ENCODE data around the gene TSPAN11. TPM values are rescaled to one million over a fixed set of nuclear protein-coding genes. Genes with fewer than 3 reads are reported as not detected.

The TSPAN11 gene
- total and polyA plus RNA-seq, 2 donors (not counting 3 experiments of a cell fraction or from before 2014, with no cell fraction given), result 2.1 to 3.9 TPM

GRCh38 chr12:31005256-31005943, 78.9 kb downstream of the TSPAN11 start:
- Histone ChIP-seq H3K9me1 (replicated peaks; ENCODE audit: control insufficient read depth, extremely low read depth, insufficient read depth, low read length) (no peaks in the 10 kb centered on the region), H3K27me3 (ENCODE audit: control insufficient read depth in 2 of 2, insufficient read depth in 2 of 2, low read length in 2 of 2) (no peaks in the 10 kb centered on the region), H3K9me3 (replicated peaks; ENCODE audit: control insufficient read depth, insufficient read depth, low read length) (no peaks in the 10 kb centered on the region), H4K20me1 (replicated peaks; ENCODE audit: control insufficient read depth, extremely low read depth, insufficient read depth, low read length) (no peaks in the 10 kb centered on the region), H3K27ac (ENCODE audit: insufficient read depth, low read depth, low read length) (no peak overlapping the region), H3K4me3 (replicated peaks in 1 of 3; ENCODE audit: insufficient read depth in 1 of 3, low read depth in 1 of 3, low read length in 3 of 3) (no peak overlapping the region), H3K4me1 (ENCODE audit: control insufficient read depth, extremely low read depth, insufficient read depth, low read length) (peaks cover 8% of the 10 kb centered on the region), H2AFZ (ENCODE audit: low read depth, low read length) (no peak overlapping the region), H3K36me3 (ENCODE audit: control insufficient read depth in 2 of 2, extremely low read depth in 1 of 2, insufficient read depth in 2 of 2, low read length in 2 of 2) (no peaks in the 10 kb centered on the region), H3K79me2 (ENCODE audit: control insufficient read depth, insufficient read depth, low read length) (no peaks in the 10 kb centered on the region), H3K9ac (replicated peaks; ENCODE audit: extremely low read depth, insufficient read depth, low read length) (no peak overlapping the region), H3K4me2 (ENCODE audit: insufficient read depth, low read length) (no peak overlapping the region)
- CTCF ChIA-PET, result no interaction called here
- DNase-seq (ENCODE audit: low read depth, low spot score) (no peak), FAIRE-seq (no peak)
- BruUV-seq (replicated peaks), result no TSS peak
- dilution Hi-C loops (cut with MboI; ENCODE audit: extremely low pct_ligation_motif_present, low sequenced_read_pairs), result no loop called here
- no peak for TF ChIP-seq CTCF (IDR thresholded peaks at IDR 0.05; ENCODE audit: extremely low read depth in 1 of 2, insufficient read depth in 1 of 2, low read depth in 1 of 2, low read length in 2 of 2)
- TF ChIP-seq POLR2A (IDR thresholded peaks at IDR 0.05; ENCODE audit: low read depth, low read length), result no peak
- no peak for TF ChIP-seq EZH2 (IDR thresholded peaks at IDR 0.05; ENCODE audit: borderline replicate concordance, low read depth, low read length, severe bottlenecking)
- TF ChIP-seq JUN (IDR thresholded peaks at IDR 0.05; ENCODE audit: borderline replicate concordance, insufficient read depth, insufficient read length, low read depth), result no peak
- TF ChIP-seq MAX (IDR thresholded peaks at IDR 0.05; ENCODE audit: insufficient read depth, insufficient read length), result no peak
- no peak for TF ChIP-seq POLR2AphosphoS5 (IDR thresholded peaks at IDR 0.05; ENCODE audit: insufficient read depth, low read depth, low read length)
- TF ChIP-seq FOS (IDR thresholded peaks at IDR 0.05; ENCODE audit: borderline replicate concordance, insufficient read depth, low read length), result no peak
- no peak for TF ChIP-seq MYC (IDR thresholded peaks at IDR 0.05; ENCODE audit: low read depth, low read length)
- TF ChIP-seq GATA2 (IDR thresholded peaks at IDR 0.05; ENCODE audit: insufficient read depth, insufficient read length, low read depth, low read length), result no peak
- POLR2A ChIA-PET, result no interaction called here
- intact Hi-C loops (cut with micrococcal nuclease), result no loop called here
